H9 (cell line): ENCODE measurements around the gene COL18A1. TPM values are rescaled to one million over a fixed set of nuclear protein-coding genes. Genes with fewer than 3 reads are reported as not detected.

Experiments
- DNase-seq: peaks from one replicate; pipeline ENCODE4 v3.0.0-alpha.2; 2017
- H2AFZ ChIP-seq: one replicate; pipeline ENCODE4 v1.6.1; 2013; ENCODE audit warnings: mild to moderate bottlenecking, low read length, control low read depth, moderate library complexity
- H2AK5ac ChIP-seq: 2 replicates; pipeline ENCODE4 v1.6.1; 2013; ENCODE audit warnings: low read length, control low read depth, mixed read lengths; ENCODE audit not compliant: insufficient read length
- H2BK120ac ChIP-seq: one replicate; pipeline ENCODE4 v1.6.1; 2013; ENCODE audit warnings: low read depth, mild to moderate bottlenecking, low read length, control low read depth, inconsistent platforms; ENCODE audit not compliant: poor library complexity, severe bottlenecking
- H2BK12ac ChIP-seq: 2 replicates; pipeline ENCODE4 v1.6.1; 2013; ENCODE audit warnings: low read length, control low read depth, mixed read lengths, low read depth; ENCODE audit not compliant: insufficient read length
- H2BK15ac ChIP-seq: 2 replicates; pipeline ENCODE4 v1.6.1; 2013; ENCODE audit warnings: low read depth, low read length, control low read depth
- H2BK20ac ChIP-seq: one replicate; pipeline ENCODE4 v1.6.1; 2013; ENCODE audit warnings: low read depth, mild to moderate bottlenecking, low read length, control low read depth, inconsistent platforms; ENCODE audit not compliant: poor library complexity, severe bottlenecking
- H2BK5ac ChIP-seq: 2 replicates; pipeline ENCODE4 v1.6.1; 2013; ENCODE audit warnings: low read length, control low read depth, mixed read lengths; ENCODE audit not compliant: insufficient read length
- H3K14ac ChIP-seq: 2 replicates; pipeline ENCODE4 v1.6.1; 2013; ENCODE audit warnings: low read length, control low read depth; ENCODE audit not compliant: insufficient read depth
- H3K18ac ChIP-seq: 2 replicates; pipeline ENCODE4 v1.6.1; 2013; ENCODE audit warnings: low read depth, mild to moderate bottlenecking, mixed read lengths, low read length, control low read depth; ENCODE audit not compliant: insufficient read length
- H3K23ac ChIP-seq: 2 replicates; pipeline ENCODE4 v1.6.1; 2013; ENCODE audit warnings: low read length, control low read depth, mixed read lengths, low read depth; ENCODE audit not compliant: insufficient read length
- H3K23me2 ChIP-seq: 2 replicates; pipeline ENCODE4 v1.6.1; 2013; ENCODE audit warnings: low read depth, mild to moderate bottlenecking, mixed read lengths, low read length, control low read depth; ENCODE audit not compliant: insufficient read length, poor library complexity, severe bottlenecking
- H3K27ac ChIP-seq: 2 replicates; pipeline ENCODE4 v1.5.1; 2013; ENCODE audit warnings: low read length, control low read depth, mixed read lengths, low read depth; ENCODE audit not compliant: insufficient read length
- H3K27me3 ChIP-seq: 2 replicates; pipeline ENCODE4 v1.6.1; 2013; ENCODE audit warnings: low read length, control low read depth, inconsistent platforms; ENCODE audit not compliant: insufficient read depth
- H3K4ac ChIP-seq: 2 replicates; pipeline ENCODE4 v1.6.1; 2013; ENCODE audit warnings: low read depth, mild to moderate bottlenecking, control low read depth, inconsistent platforms, low read length, moderate library complexity
- H3K4me1 ChIP-seq: 2 replicates; pipeline ENCODE4 v1.6.1; 2013; ENCODE audit warnings: low read length, control low read depth, inconsistent platforms; ENCODE audit not compliant: insufficient read depth
- H3K4me2 ChIP-seq: 2 replicates; pipeline ENCODE4 v1.6.1; 2013; ENCODE audit warnings: low read length, control low read depth, mixed read lengths; ENCODE audit not compliant: insufficient read length, insufficient read depth
- H3K56ac ChIP-seq: 2 replicates; pipeline ENCODE4 v1.6.1; 2013; ENCODE audit warnings: low read depth, mild to moderate bottlenecking, mixed read lengths, low read length, control low read depth; ENCODE audit not compliant: insufficient read length
- H3K79me1 ChIP-seq: 2 replicates; pipeline ENCODE4 v1.6.1; 2013; ENCODE audit warnings: low read depth, mild to moderate bottlenecking, moderate library complexity, low read length, control low read depth, inconsistent platforms; ENCODE audit not compliant: insufficient read depth, poor library complexity, severe bottlenecking
- H3K79me2 ChIP-seq: 2 replicates; pipeline ENCODE4 v1.6.1; 2013; ENCODE audit warnings: low read length, control low read depth, inconsistent platforms; ENCODE audit not compliant: insufficient read depth
- H3K9ac ChIP-seq: 2 replicates; pipeline ENCODE4 v1.6.1; 2013; ENCODE audit warnings: low read length, control low read depth, mixed read lengths; ENCODE audit not compliant: insufficient read length; ENCODE audit errors: extremely low read depth
- H3K9me3 ChIP-seq: one replicate; pipeline ENCODE4 v1.6.1; 2013; ENCODE audit warnings: low read depth, low read length, inconsistent platforms; ENCODE audit not compliant: control insufficient read depth
- H3T11ph ChIP-seq: one replicate; pipeline ENCODE4 v1.6.1; 2013; ENCODE audit warnings: mild to moderate bottlenecking, low read length, control low read depth, inconsistent platforms
- H4K20me1 ChIP-seq: one replicate; pipeline ENCODE4 v1.6.1; 2013; ENCODE audit not compliant: control insufficient read depth, insufficient read length, insufficient read depth
- H4K5ac ChIP-seq: 2 replicates; pipeline ENCODE4 v1.6.1; 2013; ENCODE audit warnings: low read depth, mild to moderate bottlenecking, mixed read lengths, low read length, control low read depth; ENCODE audit not compliant: insufficient read length
- H4K8ac ChIP-seq: replicated peaks from 2 replicates; pipeline ENCODE4 v1.6.1; 2013; ENCODE audit warnings: low read length, control low read depth, mixed read lengths, low read depth; ENCODE audit not compliant: insufficient read length
- H4K91ac ChIP-seq: 2 replicates; pipeline ENCODE4 v1.6.1; 2013; ENCODE audit warnings: low read depth, mild to moderate bottlenecking, moderate library complexity, mixed read lengths, low read length, control low read depth; ENCODE audit not compliant: insufficient read length
- H3K27ac Mint-ChIP-seq, 3 experiments: 2 replicates in 2 of 3; 3 replicates in 1 of 3; pipeline ENCODE4 v1.8.0; 2020 to 2021; ENCODE audit warnings: mixed read lengths in 3 of 3, mild to moderate bottlenecking in 1 of 3, moderate library complexity in 1 of 3
- H3K27me3 Mint-ChIP-seq: 2 replicates; pipeline ENCODE4 v1.8.0; 2021; ENCODE audit warnings: low read depth, mild to moderate bottlenecking, moderate library complexity, mixed read lengths
- H3K36me3 Mint-ChIP-seq, 3 experiments: 2 replicates in 2 of 3; 3 replicates in 1 of 3; pipeline ENCODE4 v1.8.0; 2020 to 2021; ENCODE audit warnings: low read depth in 3 of 3, mixed read lengths in 3 of 3; ENCODE audit not compliant: insufficient read depth in 1 of 3
- H3K4me1 Mint-ChIP-seq, 2 experiments: 2 replicates each; pipeline ENCODE4 v1.8.0; 2020; ENCODE audit warnings: mixed read lengths in 2 of 2
- H3K4me3 Mint-ChIP-seq, 2 experiments: 2 replicates in 1 of 2; 3 replicates in 1 of 2; pipeline ENCODE4 v1.8.0; 2020 to 2021; ENCODE audit warnings: mild to moderate bottlenecking in 2 of 2, mixed read lengths in 2 of 2, moderate library complexity in 1 of 2
- H3K9me3 Mint-ChIP-seq, 2 experiments: 2 replicates in 1 of 2; 3 replicates in 1 of 2; pipeline ENCODE4 v1.8.0; 2020; ENCODE audit warnings: mild to moderate bottlenecking in 2 of 2, mixed read lengths in 2 of 2, moderate library complexity in 1 of 2
- WGBS: extraction: QIAGEN DNeasy Blood & Tissue Kit; methylation state at CpG from one replicate; pipeline ENCODE4 v1.1.7; 2013; ENCODE audit warnings: missing lambda C conversion rate, low lambda C conversion rate, mixed read lengths; ENCODE audit not compliant: insufficient read length; ENCODE audit errors: extremely low coverage; 5-methylcytosine and 5-hydroxymethylcytosine counted together
- total RNA-seq: library from RNA; stranded (reverse); gene quantifications from 2 replicates; pipeline ENCODE4 v1.2.1, GENCODE V29; 2021
- TF ChIP-seq, protein P1 (sequence below): fragments of 200-600 bp; sonication (generic); conservative IDR thresholded peaks from 3 replicates; pipeline ENCODE4 v1.8.0; 2021; ENCODE audit warnings: antibody characterized with exemption, mild to moderate bottlenecking

Gene COL18A1
- total RNA-seq, 1 experiment from 2014 or later, result 232 TPM

DNA sequence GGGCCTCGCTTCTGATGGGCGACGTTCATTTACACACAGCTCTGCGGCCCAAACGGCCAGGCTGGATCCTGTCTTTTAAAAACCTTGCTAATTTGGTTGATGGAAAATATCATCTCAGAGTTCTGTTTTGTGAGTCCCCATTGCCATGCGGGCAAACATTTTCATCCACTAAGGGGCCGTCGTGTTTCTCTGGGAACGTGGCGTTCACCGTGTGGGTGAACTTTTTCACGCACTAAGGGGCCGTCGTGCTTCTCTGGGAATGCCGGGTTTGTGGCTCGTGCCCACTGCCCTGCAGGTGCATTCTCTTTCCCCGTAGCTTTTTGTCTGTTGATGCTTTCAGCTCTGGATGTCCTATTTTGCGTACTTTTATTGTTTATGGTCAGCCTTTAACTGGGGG lies 6.8 kb downstream of the COL18A1 start:
- TF ChIP-seq, protein P1, sequence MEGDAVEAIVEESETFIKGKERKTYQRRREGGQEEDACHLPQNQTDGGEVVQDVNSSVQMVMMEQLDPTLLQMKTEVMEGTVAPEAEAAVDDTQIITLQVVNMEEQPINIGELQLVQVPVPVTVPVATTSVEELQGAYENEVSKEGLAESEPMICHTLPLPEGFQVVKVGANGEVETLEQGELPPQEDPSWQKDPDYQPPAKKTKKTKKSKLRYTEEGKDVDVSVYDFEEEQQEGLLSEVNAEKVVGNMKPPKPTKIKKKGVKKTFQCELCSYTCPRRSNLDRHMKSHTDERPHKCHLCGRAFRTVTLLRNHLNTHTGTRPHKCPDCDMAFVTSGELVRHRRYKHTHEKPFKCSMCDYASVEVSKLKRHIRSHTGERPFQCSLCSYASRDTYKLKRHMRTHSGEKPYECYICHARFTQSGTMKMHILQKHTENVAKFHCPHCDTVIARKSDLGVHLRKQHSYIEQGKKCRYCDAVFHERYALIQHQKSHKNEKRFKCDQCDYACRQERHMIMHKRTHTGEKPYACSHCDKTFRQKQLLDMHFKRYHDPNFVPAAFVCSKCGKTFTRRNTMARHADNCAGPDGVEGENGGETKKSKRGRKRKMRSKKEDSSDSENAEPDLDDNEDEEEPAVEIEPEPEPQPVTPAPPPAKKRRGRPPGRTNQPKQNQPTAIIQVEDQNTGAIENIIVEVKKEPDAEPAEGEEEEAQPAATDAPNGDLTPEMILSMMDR, result no peak
- H3K23ac ChIP-seq, result no peak overlapping the region
- H3K79me2 ChIP-seq, result peaks cover 79% of the 10 kb centered on the region; the same call in 1 of the 2 replicates
- H3T11ph ChIP-seq, result no peak overlapping the region
- Mint-ChIP-seq H3K4me1 (peaks cover 73 to 86% of the 10 kb centered on the region in 2 experiments), H3K4me3 (peak overlapping the region in 1 of 2 experiments; percentile 39; a peak in 1 of 5 replicates), H3K36me3 (peaks cover 0 to 27% (median 9%) of the 10 kb centered on the region in 3 experiments; a peak in 6 of 7 replicates), H3K9me3 (no peaks in the 10 kb centered on the region; a peak in 1 of 5 replicates), H3K27ac (peak overlapping the region in 2 of 3 experiments; percentile 59 to 85; a peak in 3 of 7 replicates), H3K27me3 (no peaks in the 10 kb centered on the region)
- no peak overlapping the region for H3K18ac ChIP-seq
- no peak for DNase-seq
- no peak overlapping the region for H3K27ac ChIP-seq
- H3K9ac ChIP-seq, result no peak overlapping the region
- H2AK5ac ChIP-seq, result no peak overlapping the region
- H2BK120ac ChIP-seq, result no peak overlapping the region
- H3K4ac ChIP-seq, result no peak overlapping the region
- H3K4me1 ChIP-seq, result peaks cover 11% of the 10 kb centered on the region; the same call in 1 of the 2 replicates
- H2BK12ac ChIP-seq, result no peak overlapping the region
- H4K5ac ChIP-seq, result no peak overlapping the region
- H4K91ac ChIP-seq, result no peak overlapping the region
- H2AFZ ChIP-seq, result no peak overlapping the region
- no peak overlapping the region for H2BK20ac ChIP-seq
- peaks cover 8% of the 10 kb centered on the region for H3K79me1 ChIP-seq
- peaks cover under 1% of the 10 kb centered on the region for H3K23me2 ChIP-seq
- H4K8ac ChIP-seq, result no peak overlapping the region
- H2BK5ac ChIP-seq, result no peak overlapping the region
- H3K27me3 ChIP-seq, result no peaks in the 10 kb centered on the region
- no peak overlapping the region for H2BK15ac ChIP-seq
- no peak overlapping the region for H3K56ac ChIP-seq
- no peaks in the 10 kb centered on the region for H3K9me3 ChIP-seq
- WGBS, result no CpG with 5 or more reads among the region's 18 CpGs
- peaks cover 2% of the 10 kb centered on the region for H4K20me1 ChIP-seq
- no peak overlapping the region for H3K4me2 ChIP-seq
- no peak overlapping the region for H3K14ac ChIP-seq
